Mesendoderm (in vitro differentiated cells): ENCODE measurements around the gene ZSCAN18.

ENCODE experiments used
- DNase-seq: peaks from one replicate; pipeline ENCODE4 v3.0.0; 2013
- H2AK5ac ChIP-seq: 2 replicates; pipeline ENCODE4 v1.6.1; 2013; ENCODE audit warnings: low read length, inconsistent platforms
- H2BK120ac ChIP-seq: 2 replicates; pipeline ENCODE4 v1.6.1; 2013; ENCODE audit warnings: low read depth, mild to moderate bottlenecking, low read length, moderate library complexity, mixed read lengths
- H2BK15ac ChIP-seq: replicated peaks from 2 replicates; pipeline ENCODE4 v1.6.1; 2013; ENCODE audit warnings: low read depth, mild to moderate bottlenecking, moderate library complexity
- H2BK5ac ChIP-seq: 2 replicates; pipeline ENCODE4 v1.6.1; 2013; ENCODE audit warnings: low read length, inconsistent platforms
- H3K18ac ChIP-seq: 2 replicates; pipeline ENCODE4 v1.6.1; 2013; ENCODE audit warnings: mild to moderate bottlenecking, low read length, mixed read lengths
- H3K23ac ChIP-seq: one replicate; pipeline ENCODE4 v1.6.1; 2013; ENCODE audit warnings: low read length
- H3K27ac ChIP-seq: 2 replicates; pipeline ENCODE4 v1.5.1; 2013; ENCODE audit warnings: low read depth, mild to moderate bottlenecking, inconsistent platforms, low read length, moderate library complexity
- H3K27me3 ChIP-seq: 2 replicates; pipeline ENCODE4 v1.6.1; 2013; ENCODE audit warnings: low read length, control low read depth, mild to moderate bottlenecking, inconsistent platforms; ENCODE audit not compliant: insufficient read depth, poor library complexity
- H3K36me3 ChIP-seq: 2 replicates; pipeline ENCODE4 v1.6.1; 2013; ENCODE audit warnings: low read length, inconsistent platforms; ENCODE audit not compliant: control insufficient read depth, insufficient read depth
- H3K4ac ChIP-seq: one replicate; pipeline ENCODE4 v1.6.1; 2013; ENCODE audit warnings: low read depth, mild to moderate bottlenecking, low read length, moderate library complexity
- H3K4me1 ChIP-seq: 2 replicates; pipeline ENCODE4 v1.6.1; 2013; ENCODE audit warnings: low read depth, low read length, inconsistent platforms; ENCODE audit not compliant: control insufficient read depth
- H3K4me2 ChIP-seq: 2 replicates; pipeline ENCODE4 v1.6.1; 2013; ENCODE audit warnings: low read length
- H3K4me3 ChIP-seq: 2 replicates; pipeline ENCODE4 v1.5.1; 2013; ENCODE audit warnings: mild to moderate bottlenecking, low read length
- H3K56ac ChIP-seq: one replicate; pipeline ENCODE4 v1.6.1; 2013; ENCODE audit warnings: low read length
- H3K79me1 ChIP-seq: 2 replicates; pipeline ENCODE4 v1.6.1; 2013; ENCODE audit warnings: low read length, inconsistent platforms
- H3K79me2 ChIP-seq: 2 replicates; pipeline ENCODE4 v1.6.1; 2013; ENCODE audit warnings: mild to moderate bottlenecking, low read length; ENCODE audit not compliant: control insufficient read depth, insufficient read depth
- H3K9ac ChIP-seq: 2 replicates; pipeline ENCODE4 v1.6.1; 2013; ENCODE audit warnings: low read length, inconsistent platforms
- H4K5ac ChIP-seq: one replicate; pipeline ENCODE4 v1.6.1; 2013; ENCODE audit warnings: low read length
- H4K8ac ChIP-seq: one replicate; pipeline ENCODE4 v1.6.1; 2013; ENCODE audit warnings: low read depth, mild to moderate bottlenecking, control low read depth, low read length, moderate library complexity
- WGBS: extraction: QIAGEN DNeasy Blood & Tissue Kit; methylation state at CpG from one replicate; pipeline ENCODE4 v1.1.7; 2013; ENCODE audit warnings: low lambda C conversion rate, missing lambda C conversion rate; ENCODE audit not compliant: insufficient coverage; ENCODE audit errors: extremely low coverage; 5-methylcytosine and 5-hydroxymethylcytosine counted together

Gene ZSCAN18

DNA sequence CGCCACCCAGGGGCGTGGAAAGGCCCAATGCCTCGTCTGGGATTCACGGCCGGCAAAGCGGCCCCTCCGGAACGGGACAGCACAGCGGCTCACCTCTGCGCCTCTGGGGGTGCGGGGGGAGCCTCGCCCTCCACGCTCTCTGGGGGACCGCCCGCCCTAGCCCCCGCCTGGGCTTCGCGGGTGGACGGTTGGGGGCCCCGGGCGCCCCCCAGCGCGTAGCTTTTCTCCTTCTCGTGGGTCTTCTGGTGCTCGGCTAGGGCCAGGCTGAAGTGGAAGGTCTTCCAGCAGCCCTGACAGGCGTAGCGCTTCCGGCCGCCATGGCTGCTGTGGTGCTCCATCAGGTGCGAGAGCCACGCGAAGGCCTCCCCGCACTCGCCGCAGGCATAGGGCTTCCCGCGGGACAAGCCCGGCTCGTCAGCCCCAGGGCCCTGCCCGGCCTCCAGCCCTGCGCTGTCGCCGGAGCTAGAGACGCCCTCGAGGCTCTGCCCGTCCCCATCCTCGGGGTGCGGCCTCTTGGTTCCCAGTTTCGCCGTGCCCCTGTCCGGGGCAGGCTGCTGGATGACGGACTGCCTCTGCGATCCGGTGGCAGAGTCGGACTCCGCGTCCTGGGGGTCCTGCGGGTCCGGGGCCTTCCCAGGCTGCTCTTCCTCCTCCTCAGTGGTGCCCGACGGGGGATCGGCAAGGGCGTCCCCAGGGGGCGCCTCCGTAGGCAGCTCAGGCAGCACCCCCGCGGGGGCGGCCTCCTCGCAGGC, 13.3 kb downstream of the ZSCAN18 start:
- Histone ChIP-seq H2AK5ac (no peak overlapping the region), H3K36me3 (no peaks in the 10 kb centered on the region), H3K27me3 (no peaks in the 10 kb centered on the region)

GRCh38 chr19:58083021-58083420, 15.0 kb downstream of the ZSCAN18 start:
- H3K27me3 ChIP-seq = no peaks in the 10 kb centered on the region
- H3K18ac ChIP-seq = no peak overlapping the region
- DNase-seq = no peak
- no peak overlapping the region for H2BK15ac ChIP-seq
- no peak overlapping the region for H3K4me2 ChIP-seq
- no peak overlapping the region for H3K4me3 ChIP-seq
- no peak overlapping the region for H4K5ac ChIP-seq
- no peak overlapping the region for H2BK5ac ChIP-seq
- H2AK5ac ChIP-seq = no peak overlapping the region
- no peak overlapping the region for H3K27ac ChIP-seq
- H3K4me1 ChIP-seq = no peaks in the 10 kb centered on the region
- no peak overlapping the region for H3K4ac ChIP-seq
- H3K79me2 ChIP-seq = no peaks in the 10 kb centered on the region
- no peak overlapping the region for H3K56ac ChIP-seq
- H3K79me1 ChIP-seq = no peaks in the 10 kb centered on the region
- no peak overlapping the region for H3K9ac ChIP-seq
- no peaks in the 10 kb centered on the region for H3K36me3 ChIP-seq
- WGBS = no CpG with 5 or more reads among the region's 3 CpGs
- no peak overlapping the region for H2BK120ac ChIP-seq
- no peak overlapping the region for H4K8ac ChIP-seq
- H3K23ac ChIP-seq = no peak overlapping the region

More for the DNA sequence above, 13.3 kb downstream of the ZSCAN18 start:
- H3K56ac ChIP-seq = no peak overlapping the region
- H3K4ac ChIP-seq = no peak overlapping the region
- H3K79me1 ChIP-seq = no peaks in the 10 kb centered on the region
- no peak overlapping the region for H2BK5ac ChIP-seq
- no peak overlapping the region for H4K5ac ChIP-seq
- H3K9ac ChIP-seq = no peak overlapping the region
- H3K18ac ChIP-seq = no peak overlapping the region
- no peak overlapping the region for H2BK15ac ChIP-seq
- H3K4me1 ChIP-seq = no peaks in the 10 kb centered on the region
- no peak for DNase-seq
- no peak overlapping the region for H3K4me2 ChIP-seq
- H4K8ac ChIP-seq = no peak overlapping the region
- no peak overlapping the region for H3K27ac ChIP-seq
- H3K23ac ChIP-seq = no peak overlapping the region
- H3K79me2 ChIP-seq = no peaks in the 10 kb centered on the region
- no peak overlapping the region for H2BK120ac ChIP-seq
- no CpG with 5 or more reads among the region's 69 CpGs for WGBS
- no peak overlapping the region for H3K4me3 ChIP-seq

DNA sequence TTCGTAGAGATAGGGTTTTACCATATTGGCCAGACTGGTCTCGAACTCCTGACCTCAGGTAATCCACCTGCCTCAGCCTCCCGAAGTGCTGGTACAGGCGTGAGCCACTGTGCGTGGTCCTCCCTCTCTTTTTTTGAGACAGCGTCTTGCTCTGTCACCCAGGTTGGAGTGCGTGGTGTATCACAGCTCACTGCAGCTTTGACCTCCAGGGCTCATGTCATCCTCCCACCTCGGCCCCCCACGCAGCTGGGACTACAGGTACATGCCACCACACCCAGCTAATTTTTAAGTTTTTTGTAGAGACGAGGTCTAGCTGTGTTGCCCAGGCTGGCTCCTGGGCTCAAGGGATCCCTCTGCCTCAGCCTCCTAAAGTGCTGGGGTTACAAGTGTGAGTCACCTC, 18.2 kb downstream of the ZSCAN18 start:
- H2BK5ac ChIP-seq = no peak overlapping the region
- H2AK5ac ChIP-seq = no peak overlapping the region
- H3K79me2 ChIP-seq = no peaks in the 10 kb centered on the region
- no peak overlapping the region for H3K23ac ChIP-seq
- no peaks in the 10 kb centered on the region for H3K27me3 ChIP-seq
- no peak overlapping the region for H3K4ac ChIP-seq
- no peaks in the 10 kb centered on the region for H3K36me3 ChIP-seq
- DNase-seq = no peak
- no peak overlapping the region for H4K8ac ChIP-seq
- no CpG with 5 or more reads among the region's 10 CpGs for WGBS
- no peak overlapping the region for H3K18ac ChIP-seq
- H3K56ac ChIP-seq = no peak overlapping the region
- no peaks in the 10 kb centered on the region for H3K79me1 ChIP-seq
- H3K4me1 ChIP-seq = no peaks in the 10 kb centered on the region
- no peak overlapping the region for H2BK15ac ChIP-seq
- no peak overlapping the region for H3K4me2 ChIP-seq
- no peak overlapping the region for H3K4me3 ChIP-seq
- H3K9ac ChIP-seq = no peak overlapping the region
- H4K5ac ChIP-seq = no peak overlapping the region
- no peak overlapping the region for H2BK120ac ChIP-seq
- H3K27ac ChIP-seq = no peak overlapping the region

- H3K9ac ChIP-seq = no peak overlapping the region
- peak; percentile 49 for DNase-seq
- no peak overlapping the region for H3K56ac ChIP-seq
- no peak overlapping the region for H2AK5ac ChIP-seq
- no peak overlapping the region for H3K4me3 ChIP-seq
- H2BK120ac ChIP-seq = no peak overlapping the region
- no peak overlapping the region for H4K8ac ChIP-seq
- H3K27me3 ChIP-seq = no peaks in the 10 kb centered on the region
- no peak overlapping the region for H3K18ac ChIP-seq
- H2BK15ac ChIP-seq = no peak overlapping the region
- H3K79me1 ChIP-seq = no peaks in the 10 kb centered on the region
- H2BK5ac ChIP-seq = no peak overlapping the region
- H3K4me2 ChIP-seq = no peak overlapping the region
- no peak overlapping the region for H3K4ac ChIP-seq
- WGBS = no CpG with 5 or more reads among the region's 15 CpGs
- H4K5ac ChIP-seq = no peak overlapping the region
- H3K27ac ChIP-seq = no peak overlapping the region
- no peaks in the 10 kb centered on the region for H3K4me1 ChIP-seq
- H3K79me2 ChIP-seq = no peaks in the 10 kb centered on the region
- H3K36me3 ChIP-seq = peaks cover 6% of the 10 kb centered on the region
- H3K23ac ChIP-seq = no peak overlapping the region
These were observed 30.7 kb downstream of the ZSCAN18 start for GRCh38 chr19:58067240-58067912.

GRCh38 chr19:58063712-58064111, 34.3 kb downstream of the ZSCAN18 start:
- H3K27me3 ChIP-seq = no peaks in the 10 kb centered on the region
- no peak overlapping the region for H2BK5ac ChIP-seq
- WGBS = no CpG with 5 or more reads among the region's 3 CpGs
- no peak overlapping the region for H2BK15ac ChIP-seq
- H3K4me1 ChIP-seq = no peaks in the 10 kb centered on the region
- H3K27ac ChIP-seq = no peak overlapping the region
- H2AK5ac ChIP-seq = no peak overlapping the region
- no peak overlapping the region for H4K5ac ChIP-seq
- H3K4ac ChIP-seq = no peak overlapping the region
- H3K18ac ChIP-seq = no peak overlapping the region
- no peaks in the 10 kb centered on the region for H3K79me2 ChIP-seq
- H3K79me1 ChIP-seq = no peaks in the 10 kb centered on the region
- H3K4me3 ChIP-seq = no peak overlapping the region
- no peak overlapping the region for H3K9ac ChIP-seq
- no peak overlapping the region for H2BK120ac ChIP-seq
- no peak overlapping the region for H3K4me2 ChIP-seq
- no peak overlapping the region for H3K56ac ChIP-seq
- H4K8ac ChIP-seq = no peak overlapping the region
- DNase-seq = no peak
- no peak overlapping the region for H3K23ac ChIP-seq
- H3K36me3 ChIP-seq = peaks cover 6% of the 10 kb centered on the region
